Astrocyte (in vitro differentiated cells and primary cell): Measurements from ENCODE around the gene WDR33.

Source experiments
- CTCF ChIP-seq: IDR thresholded peaks from 2 replicates; pipeline ENCODE4 v1.5.1; 2011; ENCODE audit warnings: low read depth, mild to moderate bottlenecking, inconsistent platforms, low read length, moderate library complexity; ENCODE audit not compliant: insufficient read depth
- EZH2 ChIP-seq: IDR thresholded peaks from 2 replicates; pipeline ENCODE4 v1.6.1; 2012; ENCODE audit warnings: mild to moderate bottlenecking, low read length, inconsistent platforms; ENCODE audit not compliant: insufficient read depth

- TF ChIP-seq CTCF (no peak), EZH2 (no peak)
Observed at GRCh38 chr2:127694986-127695385, 116.0 kb downstream of the WDR33 start.
